Breast epithelium (tissue), 4 donors: ENCODE measurements around the gene MADCAM1. TPM values are rescaled to one million over a fixed set of nuclear protein-coding genes. Genes with fewer than 3 reads are reported as not detected.

ENCODE experiments used
- DNase-seq, 2 donors: peaks; one replicate each; pipeline ENCODE4 v3.0.0-alpha.2; 2019; ENCODE audit warnings: low spot score in 2 of 2
- H3K27ac ChIP-seq, 2 donors: fragments of 200-600 bp; sonication (generic) in 1 of 2; one replicate each; pipeline ENCODE4 v1.5.1; 2016 to 2019; ENCODE audit warnings: mild to moderate bottlenecking in 1 of 2
- H3K27me3 ChIP-seq, 2 donors: fragments of 200-600 bp; sonication (generic) in 1 of 2; one replicate each; pipeline versions ENCODE4 v1.5.1 to v1.6.0; 2017 to 2019; ENCODE audit warnings: control low read depth in 1 of 2, mild to moderate bottlenecking in 1 of 2
- H3K36me3 ChIP-seq: fragments of 200-600 bp; one replicate; pipeline ENCODE4 v1.5.1; 2019
- H3K4me1 ChIP-seq, 2 donors: fragments of 200-600 bp; sonication (generic); one replicate each; pipeline ENCODE4 v1.5.1; 2016 to 2019; ENCODE audit warnings: control low read depth in 1 of 2
- H3K4me3 ChIP-seq, 3 donors: fragments of 200-600 bp; sonication (generic); 1 replicate in 2 of 3; 2 replicates in 1 of 3; pipeline ENCODE4 v1.5.1; 2016 to 2019; ENCODE audit warnings: mild to moderate bottlenecking in 3 of 3, moderate library complexity in 2 of 3
- H3K9me3 ChIP-seq, 2 donors: fragments of 200-600 bp; sonication (generic) in 1 of 2; one replicate each; pipeline ENCODE4 v1.5.1; 2016 to 2019; ENCODE audit warnings: control low read depth in 1 of 2
- CTCF ChIP-seq, 3 donors: fragments of 450-650 bp; IDR thresholded peaks; one replicate each; pipeline ENCODE4 v1.5.1; 2016 to 2017; ENCODE audit warnings: antibody characterized with exemption in 3 of 3, mild to moderate bottlenecking in 3 of 3, moderate library complexity in 3 of 3
- POLR2A ChIP-seq: fragments of 450-650 bp; IDR thresholded peaks from one replicate; pipeline ENCODE4 v1.6.1; 2016; ENCODE audit warnings: antibody characterized with exemption, mild to moderate bottlenecking, moderate library complexity
- POLR2AphosphoS5 ChIP-seq, 3 donors: sonication (generic); formaldehyde crosslinking; IDR thresholded peaks; one replicate each; pipeline ENCODE4 v1.6.1; 2017; ENCODE audit warnings: antibody characterized with exemption in 3 of 3
- intact Hi-C: fragments of 100-400 bp; cut with DNase I; formaldehyde crosslinking; loops from one replicate; pipeline ENCODE4 v1.15.1; 2023; ENCODE audit warnings: low total_unique reads
- total RNA-seq, 3 donors: library from RNA; depleted of rRNA; stranded (reverse); fragments of >200 nt; gene quantifications; one replicate each; pipeline ENCODE4 v1.1.0, GENCODE V29; 2016

The MADCAM1 gene
- total RNA-seq, 3 donors from 2014 or later, result 0.66 TPM; not detected in 2

- no peaks in the 10 kb centered on the region for H3K9me3 ChIP-seq
- no peak for DNase-seq
- H3K36me3 ChIP-seq, result no peaks in the 10 kb centered on the region
- H3K27ac ChIP-seq, result no peak overlapping the region
- H3K4me1 ChIP-seq, result peaks cover 0 to 3% of the 10 kb centered on the region in 2 donors
- intact Hi-C loops, result no loop called here
- peaks cover 12 to 35% of the 10 kb centered on the region in 2 donors for H3K27me3 ChIP-seq
- TF ChIP-seq CTCF (IDR thresholded peaks at IDR 0.05) (peak in 2 of 3 donors; percentile 50 to 53), POLR2A (no peak)
- H3K4me3 ChIP-seq, result no peak overlapping the region
These were observed 729 bp upstream of the MADCAM1 start for GRCh38 chr19:495402-496111.

GRCh38 chr19:496986-497385 lies 700 bp downstream of the MADCAM1 start:
- no peak for TF ChIP-seq POLR2AphosphoS5 (IDR thresholded peaks at IDR 0.05)
- no peak for TF ChIP-seq POLR2A
- TF ChIP-seq CTCF (IDR thresholded peaks at IDR 0.05), result no peak
- H3K4me1 ChIP-seq, result peaks cover 0 to 3% of the 10 kb centered on the region in 2 donors
- no peak overlapping the region for H3K27ac ChIP-seq
- intact Hi-C loops, result no loop called here
- no peak for DNase-seq
- H3K4me3 ChIP-seq, result no peak overlapping the region
- no peaks in the 10 kb centered on the region for H3K36me3 ChIP-seq
- H3K9me3 ChIP-seq, result no peaks in the 10 kb centered on the region
- peaks cover 12 to 35% of the 10 kb centered on the region in 2 donors for H3K27me3 ChIP-seq

- H3K27me3 ChIP-seq, result peaks cover 12 to 35% of the 10 kb centered on the region in 2 donors
- H3K4me1 ChIP-seq, result peaks cover 0 to 3% of the 10 kb centered on the region in 2 donors
- H3K9me3 ChIP-seq, result no peaks in the 10 kb centered on the region
- no peak for TF ChIP-seq POLR2AphosphoS5 (IDR thresholded peaks at IDR 0.05)
- no peak for TF ChIP-seq CTCF (IDR thresholded peaks at IDR 0.05)
- TF ChIP-seq POLR2A, result no peak
- no peak overlapping the region for H3K27ac ChIP-seq
- peak overlapping the region in 2 of 3 donors; percentile 27 to 58 for H3K4me3 ChIP-seq
- no peaks in the 10 kb centered on the region for H3K36me3 ChIP-seq
- intact Hi-C loops, result no loop called here
- no peak for DNase-seq
These were observed 1.2 kb downstream of the MADCAM1 start for GRCh38 chr19:497491-497868.

- intact Hi-C loops, result no loop called here
- H3K36me3 ChIP-seq, result no peaks in the 10 kb centered on the region
- peaks cover 12 to 35% of the 10 kb centered on the region in 2 donors for H3K27me3 ChIP-seq
- TF ChIP-seq POLR2AphosphoS5 (IDR thresholded peaks at IDR 0.05) (no peak), CTCF (IDR thresholded peaks at IDR 0.05) (no peak), POLR2A (no peak)
- peaks cover 0 to 3% of the 10 kb centered on the region in 2 donors for H3K4me1 ChIP-seq
- DNase-seq, result no peak
- H3K4me3 ChIP-seq, result peak overlapping the region in 2 of 3 donors; percentile 27 to 58
- H3K9me3 ChIP-seq, result no peaks in the 10 kb centered on the region
- no peak overlapping the region for H3K27ac ChIP-seq
These were observed 1.7 kb downstream of the MADCAM1 start for GRCh38 chr19:497869-498510.

- Histone ChIP-seq H3K27me3 (peaks cover 12 to 35% of the 10 kb centered on the region in 2 donors), H3K4me1 (peaks cover 0 to 3% of the 10 kb centered on the region in 2 donors), H3K4me3 (no peak overlapping the region), H3K27ac (no peak overlapping the region), H3K9me3 (no peaks in the 10 kb centered on the region), H3K36me3 (no peaks in the 10 kb centered on the region)
- TF ChIP-seq POLR2A, result no peak
- DNase-seq, result no peak
- intact Hi-C loops, result no loop called here
These were observed 2.2 kb downstream of the MADCAM1 start for GRCh38 chr19:498511-498891.
